Adrenal gland (tissue), 12 donors: Measurements from ENCODE around the gene SPATA19. TPM values are rescaled to one million over a fixed set of nuclear protein-coding genes. Genes with fewer than 3 reads are reported as not detected.

ENCODE experiments used
- DNase-seq, 7 donors: peaks; one replicate each; pipeline ENCODE4 v3.0.0-alpha.2; 2019 to 2020
- H3K27ac ChIP-seq, 5 donors: fragments of 200-600 bp; sonication (generic) in 4 of 5; 1 replicate in 3 of 5; 2 replicates in 2 of 5; pipeline versions ENCODE4 v1.5.1 to v1.8.0; 2016 to 2020; ENCODE audit warnings: mild to moderate bottlenecking in 1 of 5
- H3K27me3 ChIP-seq: fragments of 200-600 bp; 2 replicates; pipeline ENCODE4 v1.8.0; 2021
- H3K36me3 ChIP-seq, 2 donors: fragments of 200-600 bp; replicated peaks in 1 of 2; 1 replicate in 1 of 2; 2 replicates in 1 of 2; pipeline versions ENCODE4 v1.5.1 to v1.8.0; 2018 to 2022
- H3K4me1 ChIP-seq, 2 donors: fragments of 200-600 bp; replicated peaks in 1 of 2; 1 replicate in 1 of 2; 2 replicates in 1 of 2; pipeline versions ENCODE4 v1.5.1 to v1.8.0; 2018 to 2021
- H3K4me3 ChIP-seq, 4 donors: fragments of 200-600 bp; sonication (generic) in 3 of 4; one replicate each; pipeline ENCODE4 v1.5.1; 2016 to 2018
- H3K9me3 ChIP-seq, 3 donors: fragments of 200-600 bp; sonication (generic) in 1 of 3; replicated peaks in 1 of 3; 1 replicate in 2 of 3; 2 replicates in 1 of 3; pipeline versions ENCODE4 v1.5.1 to v1.8.0; 2016 to 2021
- CTCF ChIP-seq, 6 experiments: fragments of 450-650 bp in 4 of 6; fragments of 200-600 bp in 2 of 6; sonication (generic) in 1 of 6; IDR thresholded peaks; 1 replicate in 5 of 6; 2 replicates in 1 of 6; pipeline versions ENCODE4 v1.5.1 to v1.8.0; 2016 to 2021; ENCODE audit warnings: antibody characterized with exemption in 6 of 6, mild to moderate bottlenecking in 2 of 6, moderate library complexity in 1 of 6
- POLR2A ChIP-seq, 2 donors: fragments of 450-650 bp; IDR thresholded peaks; one replicate each; pipeline ENCODE4 v1.6.1; 2017; ENCODE audit warnings: antibody characterized with exemption in 2 of 2, mild to moderate bottlenecking in 2 of 2, moderate library complexity in 1 of 2
- WGBS, 4 donors: extraction: QIAGEN DNeasy Blood & Tissue Kit in 2 of 4; methylation state at CpG; one replicate each; pipeline versions ENCODE4 v1.1.5 to v1.1.7; 2013 to 2017; 5-methylcytosine and 5-hydroxymethylcytosine counted together
- intact Hi-C, 2 donors: fragments of 100-400 bp; cut with DNase I; formaldehyde crosslinking; loops; one replicate each; pipeline versions ENCODE4 v1.14.1 to v1.15.0; 2022 to 2023
- polyA plus RNA-seq, 3 donors: library from polyadenylated mRNA; stranded (reverse); fragments of 200-250 nt in 2 of 3; fragments of 350-450 nt in 1 of 3; fragmentation: Illumina TruSeq in 1 of 3; extraction: RNeasy Lipid Tissue Mini Kit (QIAGEN cat#74804) in 1 of 3; gene quantifications; one replicate each; pipeline ENCODE4 v1.2.3, GENCODE V29; 2013 to 2014
- total RNA-seq, 9 donors: library from RNA; depleted of rRNA in 4 of 9; stranded (reverse); fragments of >200 nt in 4 of 9; fragments of 120-200 nt in 1 of 9; fragmentation: NEBNext Ultra II Directional in 1 of 9; extraction: Animal tissue kit (Norgen Biotek cat#: 25700) in 1 of 9; gene quantifications; one replicate each; pipeline versions ENCODE4 v1.1.0 to v1.2.4, GENCODE V29; 2013 to 2023
- donor health status: healthy with polysubstance abuse.
- donor health status: Bipolar disorder and iron deficiency.
- donor health status: DM: yes; HTN: yes; CAD: no.
- donor health status: DM: no; HTN: no; CAD: no.
- donor health status: DM: no; HTN: no; CAD: no.
- donor health status: DM: yes; HTN: yes; CAD: no.

Gene SPATA19
- total and polyA plus RNA-seq, 12 donors, result not detected

- DNase-seq, result no peak
- H3K4me1 ChIP-seq, result no peaks in the 10 kb centered on the region
- H3K4me3 ChIP-seq, result no peak overlapping the region
- H3K27me3 ChIP-seq, result no peaks in the 10 kb centered on the region
- no peaks in the 10 kb centered on the region for H3K9me3 ChIP-seq
- intact Hi-C loops, result no loop called here
- no peak for TF ChIP-seq CTCF (IDR thresholded peaks at IDR 0.05)
- TF ChIP-seq POLR2A (IDR thresholded peaks at IDR 0.05), result no peak
- WGBS, 4 donors, result 63 to 75% (median 68%) methylated on average over 2 of the region's 2 CpGs
- H3K27ac ChIP-seq, result no peak overlapping the region
- no peaks in the 10 kb centered on the region for H3K36me3 ChIP-seq
Measured at GRCh38 chr11:133829566-133829965, 15.7 kb downstream of the SPATA19 start.

GRCh38 chr11:133828871-133829270 is 16.4 kb downstream of the SPATA19 start:
- H3K4me1 ChIP-seq, result no peaks in the 10 kb centered on the region
- H3K27me3 ChIP-seq, result no peaks in the 10 kb centered on the region
- intact Hi-C loops, result no loop called here
- no peak for TF ChIP-seq POLR2A (IDR thresholded peaks at IDR 0.05)
- no peak for TF ChIP-seq CTCF (IDR thresholded peaks at IDR 0.05)
- H3K27ac ChIP-seq, result no peak overlapping the region
- 62 to 80% (median 78%) methylated on average over 5 of the region's 5 CpGs for WGBS, 4 donors
- no peak overlapping the region for H3K4me3 ChIP-seq
- H3K36me3 ChIP-seq, result no peaks in the 10 kb centered on the region
- H3K9me3 ChIP-seq, result no peaks in the 10 kb centered on the region
- no peak for DNase-seq

DNA sequence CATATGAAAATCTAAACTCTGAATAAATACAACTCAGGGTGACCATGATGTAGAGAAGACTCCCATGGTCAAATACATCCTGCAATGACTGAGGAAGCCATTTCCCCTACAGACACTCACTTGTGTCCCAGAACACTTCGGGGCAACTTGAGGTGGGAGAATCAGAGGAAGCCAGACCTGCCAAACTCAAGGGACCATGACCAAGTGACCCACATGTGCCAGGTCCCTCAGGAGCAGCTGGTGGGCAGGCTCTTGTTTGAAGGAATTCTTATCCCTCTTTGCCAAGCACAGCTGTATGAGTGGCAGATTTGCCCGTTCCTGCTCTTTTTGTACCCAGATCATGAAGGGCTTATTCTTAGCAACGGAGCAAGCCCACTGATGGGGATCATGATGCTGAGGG is 17.8 kb downstream of the SPATA19 start:
- Histone ChIP-seq H3K27me3 (no peaks in the 10 kb centered on the region), H3K27ac (no peak overlapping the region), H3K36me3 (no peaks in the 10 kb centered on the region), H3K4me3 (no peak overlapping the region), H3K9me3 (no peaks in the 10 kb centered on the region), H3K4me1 (no peaks in the 10 kb centered on the region)
- TF ChIP-seq POLR2A (IDR thresholded peaks at IDR 0.05), result no peak
- no peak for TF ChIP-seq CTCF (IDR thresholded peaks at IDR 0.05)
- WGBS, 4 donors, result 76 to 87% (median 84%) methylated on average over 3 of the region's 3 CpGs
- intact Hi-C loops, result no loop called here
- DNase-seq, result no peak

- H3K27me3 ChIP-seq, result no peaks in the 10 kb centered on the region
- DNase-seq, result no peak
- WGBS, 4 donors, result 71 to 93% (median 73%) methylated on average over 4 of the region's 4 CpGs
- H3K4me3 ChIP-seq, result no peak overlapping the region
- H3K9me3 ChIP-seq, result no peaks in the 10 kb centered on the region
- intact Hi-C loops, result no loop called here
- no peaks in the 10 kb centered on the region for H3K36me3 ChIP-seq
- no peaks in the 10 kb centered on the region for H3K4me1 ChIP-seq
- TF ChIP-seq CTCF (IDR thresholded peaks at IDR 0.05) (no peak), POLR2A (IDR thresholded peaks at IDR 0.05) (no peak)
- no peak overlapping the region for H3K27ac ChIP-seq
Measured at GRCh38 chr11:133826866-133827265, 18.4 kb downstream of the SPATA19 start.
